ENCODE results near the gene CDKN2B-AS1. TPM values are rescaled to one million over a fixed set of nuclear protein-coding genes. Genes with fewer than 3 reads are reported as not detected.

CDKN2B-AS1 gene
- total RNA-seq, 1 experiment from 2014 or later, result 0.24 TPM

DNA sequence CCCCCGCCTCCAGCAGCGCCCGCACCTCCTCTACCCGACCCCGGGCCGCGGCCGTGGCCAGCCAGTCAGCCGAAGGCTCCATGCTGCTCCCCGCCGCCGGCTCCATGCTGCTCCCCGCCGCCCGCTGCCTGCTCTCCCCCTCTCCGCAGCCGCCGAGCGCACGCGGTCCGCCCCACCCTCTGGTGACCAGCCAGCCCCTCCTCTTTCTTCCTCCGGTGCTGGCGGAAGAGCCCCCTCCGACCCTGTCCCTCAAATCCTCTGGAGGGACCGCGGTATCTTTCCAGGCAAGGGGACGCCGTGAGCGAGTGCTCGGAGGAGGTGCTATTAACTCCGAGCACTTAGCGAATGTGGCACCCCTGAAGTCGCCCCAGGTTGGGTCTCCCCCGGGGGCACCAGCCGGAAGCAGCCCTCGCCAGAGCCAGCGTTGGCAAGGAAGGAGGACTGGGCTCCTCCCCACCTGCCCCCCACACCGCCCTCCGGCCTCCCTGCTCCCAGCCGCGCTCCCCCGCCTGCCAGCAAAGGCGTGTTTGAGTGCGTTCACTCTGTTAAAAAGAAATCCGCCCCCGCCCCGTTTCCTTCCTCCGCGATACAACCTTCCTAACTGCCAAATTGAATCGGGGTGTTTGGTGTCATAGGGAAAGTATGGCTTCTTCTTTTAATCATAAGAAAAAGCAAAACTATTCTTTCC, 19.7 kb upstream of the CDKN2B-AS1 start (continued):
- TF ChIP-seq, protein P1, sequence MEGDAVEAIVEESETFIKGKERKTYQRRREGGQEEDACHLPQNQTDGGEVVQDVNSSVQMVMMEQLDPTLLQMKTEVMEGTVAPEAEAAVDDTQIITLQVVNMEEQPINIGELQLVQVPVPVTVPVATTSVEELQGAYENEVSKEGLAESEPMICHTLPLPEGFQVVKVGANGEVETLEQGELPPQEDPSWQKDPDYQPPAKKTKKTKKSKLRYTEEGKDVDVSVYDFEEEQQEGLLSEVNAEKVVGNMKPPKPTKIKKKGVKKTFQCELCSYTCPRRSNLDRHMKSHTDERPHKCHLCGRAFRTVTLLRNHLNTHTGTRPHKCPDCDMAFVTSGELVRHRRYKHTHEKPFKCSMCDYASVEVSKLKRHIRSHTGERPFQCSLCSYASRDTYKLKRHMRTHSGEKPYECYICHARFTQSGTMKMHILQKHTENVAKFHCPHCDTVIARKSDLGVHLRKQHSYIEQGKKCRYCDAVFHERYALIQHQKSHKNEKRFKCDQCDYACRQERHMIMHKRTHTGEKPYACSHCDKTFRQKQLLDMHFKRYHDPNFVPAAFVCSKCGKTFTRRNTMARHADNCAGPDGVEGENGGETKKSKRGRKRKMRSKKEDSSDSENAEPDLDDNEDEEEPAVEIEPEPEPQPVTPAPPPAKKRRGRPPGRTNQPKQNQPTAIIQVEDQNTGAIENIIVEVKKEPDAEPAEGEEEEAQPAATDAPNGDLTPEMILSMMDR (IDR thresholded peaks at IDR 0.05), result no peak
- TF ChIP-seq, protein P2, sequence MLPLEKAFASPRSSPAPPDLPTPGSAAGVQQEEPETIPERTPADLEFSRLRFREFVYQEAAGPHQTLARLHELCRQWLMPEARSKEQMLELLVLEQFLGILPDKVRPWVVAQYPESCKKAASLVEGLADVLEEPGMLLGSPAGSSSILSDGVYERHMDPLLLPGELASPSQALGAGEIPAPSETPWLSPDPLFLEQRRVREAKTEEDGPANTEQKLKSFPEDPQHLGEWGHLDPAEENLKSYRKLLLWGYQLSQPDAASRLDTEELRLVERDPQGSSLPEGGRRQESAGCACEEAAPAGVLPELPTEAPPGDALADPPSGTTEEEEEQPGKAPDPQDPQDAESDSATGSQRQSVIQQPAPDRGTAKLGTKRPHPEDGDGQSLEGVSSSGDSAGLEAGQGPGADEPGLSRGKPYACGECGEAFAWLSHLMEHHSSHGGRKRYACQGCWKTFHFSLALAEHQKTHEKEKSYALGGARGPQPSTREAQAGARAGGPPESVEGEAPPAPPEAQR (CRISPR knock-in tag; IDR thresholded peaks at IDR 0.05), result no peak
- TF ChIP-seq, protein P3, sequence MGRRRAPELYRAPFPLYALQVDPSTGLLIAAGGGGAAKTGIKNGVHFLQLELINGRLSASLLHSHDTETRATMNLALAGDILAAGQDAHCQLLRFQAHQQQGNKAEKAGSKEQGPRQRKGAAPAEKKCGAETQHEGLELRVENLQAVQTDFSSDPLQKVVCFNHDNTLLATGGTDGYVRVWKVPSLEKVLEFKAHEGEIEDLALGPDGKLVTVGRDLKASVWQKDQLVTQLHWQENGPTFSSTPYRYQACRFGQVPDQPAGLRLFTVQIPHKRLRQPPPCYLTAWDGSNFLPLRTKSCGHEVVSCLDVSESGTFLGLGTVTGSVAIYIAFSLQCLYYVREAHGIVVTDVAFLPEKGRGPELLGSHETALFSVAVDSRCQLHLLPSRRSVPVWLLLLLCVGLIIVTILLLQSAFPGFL (CRISPR knock-in tag; IDR thresholded peaks at IDR 0.05; ENCODE audit: borderline replicate concordance), result no peak
- TF ChIP-seq ZNF263 (CRISPR knock-in tag; IDR thresholded peaks at IDR 0.05; ENCODE audit: low read depth) (no peak), NFE2L1 (CRISPR knock-in tag; IDR thresholded peaks at IDR 0.05) (0 out of 2 replicates have a peak, but pooled peaks have one; percentile 55), GTF2I (CRISPR knock-in tag; conservative IDR thresholded peaks at IDR 0.05) (no peak), RORB (CRISPR knock-in tag; IDR thresholded peaks at IDR 0.05) (no peak), TEAD1 (CRISPR knock-in tag; IDR thresholded peaks at IDR 0.05) (peak; percentile 45; the same call in 1 of the 2 replicates), ZNF416 (CRISPR knock-in tag; IDR thresholded peaks at IDR 0.05) (no peak), NFATC4 (CRISPR knock-in tag; IDR thresholded peaks at IDR 0.05) (no peak), FOXJ3 (CRISPR knock-in tag; IDR thresholded peaks at IDR 0.05; ENCODE audit: borderline replicate concordance) (no peak), CBFB (CRISPR knock-in tag; IDR thresholded peaks at IDR 0.05; ENCODE audit: low read depth) (no peak), TEAD4 (CRISPR knock-in tag; IDR thresholded peaks at IDR 0.05) (no peak), HMGA2 (CRISPR knock-in tag; IDR thresholded peaks at IDR 0.05) (no peak), SP1 (CRISPR knock-in tag; conservative IDR thresholded peaks at IDR 0.05) (peak; percentile 77), TP53 (CRISPR knock-in tag; IDR thresholded peaks at IDR 0.05) (no peak)
- TF ChIP-seq, protein P4, sequence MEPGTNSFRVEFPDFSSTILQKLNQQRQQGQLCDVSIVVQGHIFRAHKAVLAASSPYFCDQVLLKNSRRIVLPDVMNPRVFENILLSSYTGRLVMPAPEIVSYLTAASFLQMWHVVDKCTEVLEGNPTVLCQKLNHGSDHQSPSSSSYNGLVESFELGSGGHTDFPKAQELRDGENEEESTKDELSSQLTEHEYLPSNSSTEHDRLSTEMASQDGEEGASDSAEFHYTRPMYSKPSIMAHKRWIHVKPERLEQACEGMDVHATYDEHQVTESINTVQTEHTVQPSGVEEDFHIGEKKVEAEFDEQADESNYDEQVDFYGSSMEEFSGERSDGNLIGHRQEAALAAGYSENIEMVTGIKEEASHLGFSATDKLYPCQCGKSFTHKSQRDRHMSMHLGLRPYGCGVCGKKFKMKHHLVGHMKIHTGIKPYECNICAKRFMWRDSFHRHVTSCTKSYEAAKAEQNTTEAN (CRISPR knock-in tag; IDR thresholded peaks at IDR 0.05), result no peak
- TF ChIP-seq, protein P5, sequence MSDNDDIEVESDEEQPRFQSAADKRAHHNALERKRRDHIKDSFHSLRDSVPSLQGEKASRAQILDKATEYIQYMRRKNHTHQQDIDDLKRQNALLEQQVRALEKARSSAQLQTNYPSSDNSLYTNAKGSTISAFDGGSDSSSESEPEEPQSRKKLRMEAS (CRISPR knock-in tag; IDR thresholded peaks at IDR 0.05), result peak; percentile 73; the same call in 1 of the 2 replicates
- TF ChIP-seq, protein P6, sequence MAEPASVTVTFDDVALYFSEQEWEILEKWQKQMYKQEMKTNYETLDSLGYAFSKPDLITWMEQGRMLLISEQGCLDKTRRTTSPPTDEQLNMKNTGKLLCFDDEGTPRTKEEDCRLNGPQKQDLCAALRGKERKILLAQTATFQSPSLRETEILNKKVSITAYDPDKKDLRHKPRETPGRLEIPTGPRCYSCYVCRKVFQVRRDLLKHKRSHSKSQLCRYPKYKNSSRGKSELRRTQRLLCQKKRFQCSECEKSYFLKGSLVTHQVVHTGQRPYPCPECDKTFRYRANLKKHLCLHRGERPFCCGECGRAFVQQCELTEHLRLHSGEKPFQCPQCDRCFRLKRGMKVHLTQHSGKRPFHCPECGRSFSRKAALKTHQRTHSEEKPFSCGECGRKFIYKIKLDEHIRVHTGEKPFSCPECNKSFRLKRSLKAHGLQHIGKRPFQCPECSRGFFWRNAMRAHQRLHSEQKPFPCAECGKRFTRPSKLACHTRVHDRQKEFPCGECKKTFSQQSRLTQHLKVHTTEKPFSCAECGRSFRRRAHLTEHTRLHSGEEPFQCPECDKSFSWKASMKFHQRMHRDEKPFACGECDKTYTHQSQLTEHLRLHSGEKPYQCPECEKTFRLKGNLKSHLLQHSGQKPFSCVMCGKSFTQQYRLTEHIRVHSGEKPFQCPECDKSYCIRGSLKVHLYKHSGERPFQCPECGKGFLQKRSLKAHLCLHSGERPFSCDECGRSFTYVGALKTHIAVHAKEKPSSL (CRISPR knock-in tag; conservative IDR thresholded peaks at IDR 0.05), result no peak
- TF ChIP-seq, protein P7, sequence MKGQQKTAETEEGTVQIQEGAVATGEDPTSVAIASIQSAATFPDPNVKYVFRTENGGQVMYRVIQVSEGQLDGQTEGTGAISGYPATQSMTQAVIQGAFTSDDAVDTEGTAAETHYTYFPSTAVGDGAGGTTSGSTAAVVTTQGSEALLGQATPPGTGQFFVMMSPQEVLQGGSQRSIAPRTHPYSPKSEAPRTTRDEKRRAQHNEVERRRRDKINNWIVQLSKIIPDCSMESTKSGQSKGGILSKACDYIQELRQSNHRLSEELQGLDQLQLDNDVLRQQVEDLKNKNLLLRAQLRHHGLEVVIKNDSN (CRISPR knock-in tag; IDR thresholded peaks at IDR 0.05), result peak; percentile 33; the same call in 1 of the 2 replicates
- TF ChIP-seq, protein P8, sequence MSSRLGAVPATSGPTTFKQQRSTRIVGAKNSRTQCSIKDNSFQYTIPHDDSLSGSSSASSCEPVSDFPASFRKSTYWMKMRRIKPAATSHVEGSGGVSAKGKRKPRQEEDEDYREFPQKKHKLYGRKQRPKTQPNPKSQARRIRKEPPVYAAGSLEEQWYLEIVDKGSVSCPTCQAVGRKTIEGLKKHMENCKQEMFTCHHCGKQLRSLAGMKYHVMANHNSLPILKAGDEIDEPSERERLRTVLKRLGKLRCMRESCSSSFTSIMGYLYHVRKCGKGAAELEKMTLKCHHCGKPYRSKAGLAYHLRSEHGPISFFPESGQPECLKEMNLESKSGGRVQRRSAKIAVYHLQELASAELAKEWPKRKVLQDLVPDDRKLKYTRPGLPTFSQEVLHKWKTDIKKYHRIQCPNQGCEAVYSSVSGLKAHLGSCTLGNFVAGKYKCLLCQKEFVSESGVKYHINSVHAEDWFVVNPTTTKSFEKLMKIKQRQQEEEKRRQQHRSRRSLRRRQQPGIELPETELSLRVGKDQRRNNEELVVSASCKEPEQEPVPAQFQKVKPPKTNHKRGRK (CRISPR knock-in tag; IDR thresholded peaks at IDR 0.05; ENCODE audit: borderline replicate concordance), result no peak
- TF ChIP-seq, protein P9, sequence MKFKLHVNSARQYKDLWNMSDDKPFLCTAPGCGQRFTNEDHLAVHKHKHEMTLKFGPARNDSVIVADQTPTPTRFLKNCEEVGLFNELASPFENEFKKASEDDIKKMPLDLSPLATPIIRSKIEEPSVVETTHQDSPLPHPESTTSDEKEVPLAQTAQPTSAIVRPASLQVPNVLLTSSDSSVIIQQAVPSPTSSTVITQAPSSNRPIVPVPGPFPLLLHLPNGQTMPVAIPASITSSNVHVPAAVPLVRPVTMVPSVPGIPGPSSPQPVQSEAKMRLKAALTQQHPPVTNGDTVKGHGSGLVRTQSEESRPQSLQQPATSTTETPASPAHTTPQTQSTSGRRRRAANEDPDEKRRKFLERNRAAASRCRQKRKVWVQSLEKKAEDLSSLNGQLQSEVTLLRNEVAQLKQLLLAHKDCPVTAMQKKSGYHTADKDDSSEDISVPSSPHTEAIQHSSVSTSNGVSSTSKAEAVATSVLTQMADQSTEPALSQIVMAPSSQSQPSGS (CRISPR knock-in tag; IDR thresholded peaks at IDR 0.05; ENCODE audit: borderline replicate concordance, low read depth), result no peak
- TF ChIP-seq, protein P10, sequence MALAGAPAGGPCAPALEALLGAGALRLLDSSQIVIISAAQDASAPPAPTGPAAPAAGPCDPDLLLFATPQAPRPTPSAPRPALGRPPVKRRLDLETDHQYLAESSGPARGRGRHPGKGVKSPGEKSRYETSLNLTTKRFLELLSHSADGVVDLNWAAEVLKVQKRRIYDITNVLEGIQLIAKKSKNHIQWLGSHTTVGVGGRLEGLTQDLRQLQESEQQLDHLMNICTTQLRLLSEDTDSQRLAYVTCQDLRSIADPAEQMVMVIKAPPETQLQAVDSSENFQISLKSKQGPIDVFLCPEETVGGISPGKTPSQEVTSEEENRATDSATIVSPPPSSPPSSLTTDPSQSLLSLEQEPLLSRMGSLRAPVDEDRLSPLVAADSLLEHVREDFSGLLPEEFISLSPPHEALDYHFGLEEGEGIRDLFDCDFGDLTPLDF (CRISPR knock-in tag; IDR thresholded peaks at IDR 0.05), result no peak
